Measurements from ENCODE around the gene LAMP5. TPM values are rescaled to one million over a fixed set of nuclear protein-coding genes. Genes with fewer than 3 reads are reported as not detected.

Gene LAMP5
- total and polyA plus RNA-seq, 2 experiments from 2014 or later = 0.21 to 0.29 TPM

DNA sequence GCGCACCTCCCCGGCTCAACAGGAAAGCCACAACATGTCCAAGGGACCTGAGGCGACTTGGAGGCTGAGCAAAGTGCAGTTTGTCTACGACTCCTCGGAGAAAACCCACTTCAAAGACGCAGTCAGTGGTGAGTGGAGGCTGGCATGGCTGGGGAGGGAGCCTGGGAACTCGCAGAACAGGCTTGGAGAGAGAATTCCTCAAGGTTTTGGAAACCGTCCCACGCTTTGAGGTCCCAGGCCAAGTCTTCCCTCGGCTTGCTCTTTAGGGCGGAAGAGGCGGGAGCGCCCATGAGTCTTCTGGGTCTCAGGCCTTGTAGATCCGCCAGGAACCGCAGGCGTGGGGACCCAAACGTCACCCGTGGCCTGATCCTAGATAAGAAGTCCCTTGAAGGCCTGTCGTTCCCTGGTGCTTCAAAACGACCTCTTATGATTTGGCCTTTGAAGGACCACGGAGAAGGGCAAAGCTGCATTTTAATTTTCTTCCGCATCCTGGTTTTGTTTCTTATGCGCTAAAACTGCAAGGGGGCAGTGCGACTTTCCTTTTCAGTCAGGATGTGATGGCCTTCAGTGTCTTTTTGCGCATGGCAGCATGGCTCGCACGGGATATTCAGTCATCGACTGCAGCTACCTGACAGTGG lies 2.0 kb downstream of the LAMP5 start:
- Mint-ChIP-seq H3K27me3 (ENCODE audit: insufficient read depth, low read depth, poor library complexity) (peaks cover 68% of the 10 kb centered on the region), H3K4me1 (peaks cover 65% of the 10 kb centered on the region), H3K4me3 (peak overlapping the region; percentile 86), H3K27ac (no peak overlapping the region), H3K9me3 (no peaks in the 10 kb centered on the region; the same call in 1 of the 3 replicates), H3K36me3 (ENCODE audit: low read depth) (peaks cover 13% of the 10 kb centered on the region; the same call in 2 of the 3 replicates)
- Histone ChIP-seq H3K4me3 (peak overlapping the region; percentile 65), H3K9me2 (ENCODE audit: insufficient read depth) (no peaks in the 10 kb centered on the region), H2AFZ (peak overlapping the region; percentile 90), H3K27me3 (ENCODE audit: insufficient read depth) (peaks cover 100% of the 10 kb centered on the region), H3K27ac (ENCODE audit: low read depth) (no peak overlapping the region), H4K20me1 (replicated peaks; ENCODE audit: insufficient read depth) (0 out of 2 replicates have a peak, but pooled peaks cover 9% of the 10 kb centered on the region), H3K36me3 (ENCODE audit: insufficient read depth) (no peaks in the 10 kb centered on the region), H3K79me2 (replicated peaks; ENCODE audit: insufficient read depth) (no peaks in the 10 kb centered on the region), H3K4me1 (ENCODE audit: insufficient read depth) (peaks cover 71% of the 10 kb centered on the region), H3F3A (replicated peaks; ENCODE audit: low read depth) (peaks cover 6% of the 10 kb centered on the region; the same call in 1 of the 2 replicates), H3K4me2 (peak overlapping the region; percentile 84)
- peak; percentile 73 for DNase-seq (ENCODE audit: low spot score)
- TF ChIP-seq REST (IDR thresholded peaks at IDR 0.05; ENCODE audit: unreplicated experiment) = no peak
- peak; percentile 64 for TF ChIP-seq EZH2 (IDR thresholded peaks at IDR 0.05; ENCODE audit: low read depth, unreplicated experiment)
- TF ChIP-seq CTCF (conservative IDR thresholded peaks at IDR 0.05; ENCODE audit: low read depth in 2 of 2) = peak in 1 of 2 experiments; percentile 40; a peak in 2 of 4 replicates
- no peak for TF ChIP-seq STAT1 (IDR thresholded peaks at IDR 0.05; ENCODE audit: unreplicated experiment)
- peak; percentile 2 for TF ChIP-seq EZH2phosphoT487 (IDR thresholded peaks at IDR 0.05; ENCODE audit: unreplicated experiment)
- TF ChIP-seq JUNB (IDR thresholded peaks at IDR 0.05; ENCODE audit: unreplicated experiment) = no peak
- TF ChIP-seq, protein P1, sequence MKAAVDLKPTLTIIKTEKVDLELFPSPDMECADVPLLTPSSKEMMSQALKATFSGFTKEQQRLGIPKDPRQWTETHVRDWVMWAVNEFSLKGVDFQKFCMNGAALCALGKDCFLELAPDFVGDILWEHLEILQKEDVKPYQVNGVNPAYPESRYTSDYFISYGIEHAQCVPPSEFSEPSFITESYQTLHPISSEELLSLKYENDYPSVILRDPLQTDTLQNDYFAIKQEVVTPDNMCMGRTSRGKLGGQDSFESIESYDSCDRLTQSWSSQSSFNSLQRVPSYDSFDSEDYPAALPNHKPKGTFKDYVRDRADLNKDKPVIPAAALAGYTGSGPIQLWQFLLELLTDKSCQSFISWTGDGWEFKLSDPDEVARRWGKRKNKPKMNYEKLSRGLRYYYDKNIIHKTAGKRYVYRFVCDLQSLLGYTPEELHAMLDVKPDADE (IDR thresholded peaks at IDR 0.05) = no peak
- no peak for TF ChIP-seq ZNF331 (CRISPR knock-in tag; IDR thresholded peaks at IDR 0.05; ENCODE audit: low read depth)
- no peak for TF ChIP-seq CREB1 (CRISPR knock-in tag; IDR thresholded peaks at IDR 0.05; ENCODE audit: low read depth)
- no peak for TF ChIP-seq NANOG (IDR thresholded peaks at IDR 0.05; ENCODE audit: borderline replicate concordance)
- TF ChIP-seq POLR2AphosphoS5 (IDR thresholded peaks at IDR 0.05; ENCODE audit: low read depth) = no peak
- no peak for TF ChIP-seq ZNF114 (CRISPR knock-in tag; IDR thresholded peaks at IDR 0.05)
- TF ChIP-seq, protein P2, sequence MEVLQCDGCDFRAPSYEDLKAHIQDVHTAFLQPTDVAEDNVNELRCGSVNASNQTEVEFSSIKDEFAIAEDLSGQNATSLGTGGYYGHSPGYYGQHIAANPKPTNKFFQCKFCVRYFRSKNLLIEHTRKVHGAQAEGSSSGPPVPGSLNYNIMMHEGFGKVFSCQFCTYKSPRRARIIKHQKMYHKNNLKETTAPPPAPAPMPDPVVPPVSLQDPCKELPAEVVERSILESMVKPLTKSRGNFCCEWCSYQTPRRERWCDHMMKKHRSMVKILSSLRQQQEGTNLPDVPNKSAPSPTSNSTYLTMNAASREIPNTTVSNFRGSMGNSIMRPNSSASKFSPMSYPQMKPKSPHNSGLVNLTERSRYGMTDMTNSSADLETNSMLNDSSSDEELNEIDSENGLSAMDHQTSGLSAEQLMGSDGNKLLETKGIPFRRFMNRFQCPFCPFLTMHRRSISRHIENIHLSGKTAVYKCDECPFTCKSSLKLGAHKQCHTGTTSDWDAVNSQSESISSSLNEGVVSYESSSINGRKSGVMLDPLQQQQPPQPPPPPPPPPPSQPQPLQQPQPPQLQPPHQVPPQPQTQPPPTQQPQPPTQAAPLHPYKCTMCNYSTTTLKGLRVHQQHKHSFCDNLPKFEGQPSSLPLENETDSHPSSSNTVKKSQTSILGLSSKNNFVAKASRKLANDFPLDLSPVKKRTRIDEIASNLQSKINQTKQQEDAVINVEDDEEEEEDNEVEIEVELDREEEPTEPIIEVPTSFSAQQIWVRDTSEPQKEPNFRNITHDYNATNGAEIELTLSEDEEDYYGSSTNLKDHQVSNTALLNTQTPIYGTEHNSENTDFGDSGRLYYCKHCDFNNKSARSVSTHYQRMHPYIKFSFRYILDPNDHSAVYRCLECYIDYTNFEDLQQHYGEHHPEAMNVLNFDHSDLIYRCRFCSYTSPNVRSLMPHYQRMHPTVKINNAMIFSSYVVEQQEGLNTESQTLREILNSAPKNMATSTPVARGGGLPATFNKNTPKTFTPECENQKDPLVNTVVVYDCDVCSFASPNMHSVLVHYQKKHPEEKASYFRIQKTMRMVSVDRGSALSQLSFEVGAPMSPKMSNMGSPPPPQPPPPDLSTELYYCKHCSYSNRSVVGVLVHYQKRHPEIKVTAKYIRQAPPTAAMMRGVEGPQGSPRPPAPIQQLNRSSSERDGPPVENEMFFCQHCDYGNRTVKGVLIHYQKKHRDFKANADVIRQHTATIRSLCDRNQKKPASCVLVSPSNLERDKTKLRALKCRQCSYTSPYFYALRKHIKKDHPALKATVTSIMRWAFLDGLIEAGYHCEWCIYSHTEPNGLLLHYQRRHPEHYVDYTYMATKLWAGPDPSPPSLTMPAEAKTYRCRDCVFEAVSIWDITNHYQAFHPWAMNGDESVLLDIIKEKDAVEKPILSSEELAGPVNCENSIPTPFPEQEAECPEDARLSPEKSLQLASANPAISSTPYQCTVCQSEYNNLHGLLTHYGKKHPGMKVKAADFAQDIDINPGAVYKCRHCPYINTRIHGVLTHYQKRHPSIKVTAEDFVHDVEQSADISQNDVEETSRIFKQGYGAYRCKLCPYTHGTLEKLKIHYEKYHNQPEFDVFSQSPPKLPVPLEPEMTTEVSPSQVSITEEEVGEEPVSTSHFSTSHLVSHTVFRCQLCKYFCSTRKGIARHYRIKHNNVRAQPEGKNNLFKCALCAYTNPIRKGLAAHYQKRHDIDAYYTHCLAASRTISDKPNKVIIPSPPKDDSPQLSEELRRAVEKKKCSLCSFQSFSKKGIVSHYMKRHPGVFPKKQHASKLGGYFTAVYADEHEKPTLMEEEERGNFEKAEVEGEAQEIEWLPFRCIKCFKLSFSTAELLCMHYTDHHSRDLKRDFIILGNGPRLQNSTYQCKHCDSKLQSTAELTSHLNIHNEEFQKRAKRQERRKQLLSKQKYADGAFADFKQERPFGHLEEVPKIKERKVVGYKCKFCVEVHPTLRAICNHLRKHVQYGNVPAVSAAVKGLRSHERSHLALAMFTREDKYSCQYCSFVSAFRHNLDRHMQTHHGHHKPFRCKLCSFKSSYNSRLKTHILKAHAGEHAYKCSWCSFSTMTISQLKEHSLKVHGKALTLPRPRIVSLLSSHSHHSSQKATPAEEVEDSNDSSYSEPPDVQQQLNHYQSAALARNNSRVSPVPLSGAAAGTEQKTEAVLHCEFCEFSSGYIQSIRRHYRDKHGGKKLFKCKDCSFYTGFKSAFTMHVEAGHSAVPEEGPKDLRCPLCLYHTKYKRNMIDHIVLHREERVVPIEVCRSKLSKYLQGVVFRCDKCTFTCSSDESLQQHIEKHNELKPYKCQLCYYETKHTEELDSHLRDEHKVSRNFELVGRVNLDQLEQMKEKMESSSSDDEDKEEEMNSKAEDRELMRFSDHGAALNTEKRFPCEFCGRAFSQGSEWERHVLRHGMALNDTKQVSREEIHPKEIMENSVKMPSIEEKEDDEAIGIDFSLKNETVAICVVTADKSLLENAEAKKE (CRISPR knock-in tag; IDR thresholded peaks at IDR 0.05) = no peak
- ATAC-seq = peak; percentile 10

All from GM23338 (cell line).